CMK (cell line): ENCODE data around the gene ZBTB32.
A peak's percentile ranks its signal among the peaks of the same experiment; 100 is the strongest.

ENCODE experiments used
- DNase-seq: peaks from one replicate; pipeline ENCODE4 v3.0.0-alpha.2; 2010; ENCODE audit warnings: low read depth

Gene ZBTB32

DNA sequence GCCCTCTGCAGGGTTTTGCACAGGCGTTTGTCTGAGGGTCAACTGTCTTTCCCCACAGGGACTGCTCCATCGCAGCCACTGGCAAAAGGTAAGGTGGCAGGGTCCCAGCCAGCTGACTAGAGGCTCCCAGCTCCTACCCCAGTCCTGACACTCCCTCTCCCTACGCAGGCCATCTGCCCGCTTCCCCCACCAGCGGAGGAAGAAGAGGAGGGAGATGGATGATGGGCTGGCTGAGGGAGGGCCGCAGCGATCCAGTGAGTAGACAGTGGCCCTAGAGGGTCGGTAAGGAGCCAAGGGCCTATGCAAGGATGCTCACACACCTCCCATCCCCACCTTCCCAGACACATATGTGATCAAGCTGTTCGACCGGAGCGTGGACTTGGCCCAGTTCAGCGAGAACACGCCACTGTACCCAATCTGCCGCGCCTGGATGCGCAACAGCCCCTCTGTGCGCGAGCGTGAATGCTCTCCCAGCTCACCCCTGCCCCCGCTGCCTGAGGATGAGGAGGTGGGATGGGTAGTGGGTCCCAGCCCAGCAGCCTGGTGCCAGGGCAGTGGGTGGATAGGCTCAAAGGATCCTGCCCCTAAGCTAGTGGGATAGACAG, 48.5 kb downstream of the ZBTB32 start:
- no peak for DNase-seq

DNA sequence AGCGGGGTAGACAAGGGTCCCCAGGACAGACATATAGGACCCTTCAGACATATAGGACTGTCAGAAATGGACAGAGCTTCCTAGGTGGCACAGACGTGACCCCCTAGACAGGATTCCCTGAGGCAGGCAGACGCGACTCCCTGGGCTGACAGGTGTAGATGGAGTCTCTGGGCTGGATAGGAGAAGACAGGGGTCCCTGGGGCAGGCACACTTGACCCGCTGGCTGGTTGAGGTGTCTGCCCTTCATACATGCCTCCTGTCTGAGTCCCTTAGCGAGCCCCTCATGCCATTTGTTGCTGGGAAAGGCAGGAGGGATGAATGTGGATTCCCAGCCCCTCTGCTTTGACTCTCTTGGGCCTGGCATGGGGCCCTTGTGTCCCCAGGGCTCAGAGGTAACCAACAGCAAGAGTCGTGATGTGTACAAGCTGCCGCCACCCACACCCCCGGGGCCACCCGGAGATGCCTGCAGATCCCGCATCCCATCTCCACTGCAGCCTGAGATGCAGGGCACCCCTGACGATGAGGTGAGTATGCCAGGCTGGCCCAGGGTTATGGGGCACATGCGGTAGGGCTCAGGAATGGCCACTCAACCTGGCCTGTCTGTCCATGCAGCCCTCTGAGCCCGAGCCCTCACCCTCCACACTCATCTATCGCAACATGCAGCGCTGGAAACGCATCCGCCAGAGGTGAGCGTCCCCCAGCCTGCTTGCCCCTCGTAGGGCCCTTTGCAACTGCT, 49.4 kb downstream of the ZBTB32 start:
- no peak for DNase-seq

DNA sequence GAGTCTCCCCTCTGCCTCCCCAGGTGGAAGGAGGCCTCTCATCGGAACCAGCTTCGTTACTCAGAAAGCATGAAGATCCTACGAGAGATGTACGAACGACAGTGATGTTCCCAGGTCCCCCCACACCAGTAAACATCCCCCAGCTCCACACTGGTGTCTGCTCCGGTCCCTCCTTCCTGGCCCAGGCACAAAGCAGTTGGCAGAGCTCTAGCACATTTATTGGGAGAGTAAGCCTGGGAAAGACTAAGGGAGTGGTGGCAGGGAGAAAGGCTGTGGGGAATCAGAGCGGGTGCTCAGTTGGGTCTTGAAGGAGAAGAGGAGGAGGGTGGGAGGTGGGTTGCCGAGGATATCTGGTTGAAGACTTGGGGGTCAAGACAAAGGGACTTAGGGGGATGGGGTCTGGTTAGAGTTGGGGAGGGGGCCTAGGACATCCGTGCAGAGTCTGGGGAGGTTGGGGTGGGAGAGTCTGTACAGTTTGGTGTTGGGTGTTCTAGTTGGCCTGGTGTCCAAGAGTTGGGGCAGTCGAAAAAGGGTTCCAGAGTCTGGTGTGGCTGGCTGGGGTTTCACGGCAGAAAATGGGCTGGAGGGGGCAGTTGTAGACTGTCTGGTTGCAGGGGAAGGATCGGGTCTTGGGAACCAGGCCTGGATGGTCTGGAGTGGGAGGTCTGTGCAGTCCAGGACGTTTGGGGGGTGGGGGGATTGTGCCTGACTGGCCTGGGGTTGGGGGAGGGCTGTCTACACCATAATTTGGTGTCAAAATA, 50.2 kb downstream of the ZBTB32 start:
- no peak for DNase-seq

DNA sequence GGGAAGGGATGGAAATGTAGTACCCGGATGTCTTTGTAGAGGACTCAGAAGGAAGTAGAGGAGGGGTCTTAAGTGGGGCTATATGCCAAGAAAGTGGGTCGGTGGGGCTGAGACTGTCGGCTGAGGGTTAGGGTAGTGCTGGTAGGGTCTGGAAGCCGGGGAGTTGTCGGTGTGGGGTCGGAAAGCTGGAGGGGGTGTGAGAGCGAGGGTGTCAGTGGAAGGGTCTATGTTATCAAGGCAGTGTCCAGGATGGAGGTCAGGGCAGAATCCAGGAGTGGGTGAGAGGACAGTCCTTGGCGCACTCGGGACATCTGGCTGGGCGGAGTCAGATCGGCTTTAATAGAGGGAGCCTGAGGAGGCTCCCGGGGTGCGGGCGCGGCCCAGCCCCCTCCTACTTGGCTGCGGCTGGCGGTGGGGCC, 50.8 kb downstream of the ZBTB32 start:
- DNase-seq, result no peak

DNA sequence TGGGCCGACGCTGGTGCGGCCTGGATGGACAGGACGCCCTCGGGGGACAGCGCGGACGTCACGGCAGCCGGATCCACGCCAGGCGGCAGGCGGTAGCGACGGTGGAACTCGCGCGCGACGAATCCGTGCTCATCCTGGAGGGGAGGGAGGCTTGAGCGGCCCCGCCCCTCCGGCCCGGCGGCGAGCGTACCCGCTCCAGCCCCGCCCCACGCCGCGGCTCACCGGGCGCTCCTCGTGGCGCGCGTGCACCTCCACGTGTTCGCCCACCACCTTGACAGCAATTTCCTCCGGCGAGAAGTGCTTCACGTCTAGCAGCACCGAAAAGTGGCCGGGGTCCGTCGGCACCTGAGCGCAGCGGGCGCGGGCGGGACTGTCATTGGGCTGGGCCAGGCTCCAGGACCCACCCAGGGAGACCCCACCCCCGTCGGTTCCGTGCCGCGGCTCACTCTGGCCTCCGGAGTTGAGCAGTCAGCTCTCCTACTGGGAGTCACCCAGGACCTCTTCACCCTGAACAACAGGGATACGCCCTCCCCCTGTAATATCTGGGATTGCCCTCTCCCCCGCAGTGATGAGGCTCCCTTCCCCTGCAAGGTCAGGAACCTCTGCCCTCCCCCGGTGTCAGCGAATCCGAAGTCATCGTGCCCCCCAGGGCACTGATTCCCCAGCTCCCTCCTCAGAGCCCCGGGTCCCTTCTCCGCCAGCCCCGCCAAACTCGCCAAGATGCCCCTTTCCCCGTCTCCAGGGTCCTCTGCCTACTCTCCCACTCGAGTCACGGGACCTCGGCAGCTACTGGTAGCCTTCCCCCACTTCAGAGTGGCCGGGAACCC, 51.4 kb downstream of the ZBTB32 start:
- no peak for DNase-seq

DNA sequence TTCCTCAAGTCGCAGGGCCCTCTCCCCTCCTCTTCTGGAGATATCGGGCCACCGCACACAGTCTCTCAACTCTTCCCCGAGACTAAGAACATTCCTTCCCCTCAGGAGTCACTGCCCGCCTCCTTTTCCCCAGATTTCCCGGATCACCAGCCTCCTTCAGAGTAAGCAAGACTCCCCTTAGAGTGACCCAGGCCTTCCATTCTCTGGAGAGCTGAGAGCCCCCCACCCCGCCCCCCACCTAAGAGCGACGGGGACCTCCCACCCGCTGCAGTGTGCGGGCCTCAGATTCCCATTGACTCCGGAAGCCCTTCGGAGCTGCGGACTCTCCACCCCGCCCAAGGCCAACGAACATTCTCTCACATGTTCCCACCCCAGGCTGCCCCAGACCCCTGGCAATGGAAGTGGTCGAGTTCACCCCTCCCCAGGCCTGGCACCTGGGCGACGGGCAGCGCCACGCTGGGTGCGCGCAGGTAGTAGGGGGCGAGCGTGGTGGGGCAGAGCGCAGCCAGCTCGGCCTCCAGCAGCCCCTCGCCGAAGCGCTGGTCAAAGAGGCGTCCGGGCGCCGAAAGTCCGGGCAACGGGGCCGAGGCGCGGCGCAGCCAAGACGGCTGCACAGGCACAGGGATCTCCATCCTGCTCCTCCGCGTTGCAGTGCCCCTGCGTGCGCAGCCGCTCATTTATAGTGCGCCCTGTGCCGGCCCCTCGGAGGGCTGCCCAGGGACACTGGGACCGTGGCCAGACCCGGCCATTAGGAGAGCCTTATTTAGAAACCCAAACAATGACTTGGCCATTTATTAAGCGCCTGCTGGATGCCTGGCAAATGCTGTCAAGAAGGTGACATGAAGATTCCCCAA, 52.2 kb downstream of the ZBTB32 start, which contains the start of gene HSPB6:
Gene HSPB6 (minus strand): TSS at position 653 of the 854 bp plus-strand sequence. CDS start 21 bp downstream, at position 632.
- no peak for DNase-seq

DNA sequence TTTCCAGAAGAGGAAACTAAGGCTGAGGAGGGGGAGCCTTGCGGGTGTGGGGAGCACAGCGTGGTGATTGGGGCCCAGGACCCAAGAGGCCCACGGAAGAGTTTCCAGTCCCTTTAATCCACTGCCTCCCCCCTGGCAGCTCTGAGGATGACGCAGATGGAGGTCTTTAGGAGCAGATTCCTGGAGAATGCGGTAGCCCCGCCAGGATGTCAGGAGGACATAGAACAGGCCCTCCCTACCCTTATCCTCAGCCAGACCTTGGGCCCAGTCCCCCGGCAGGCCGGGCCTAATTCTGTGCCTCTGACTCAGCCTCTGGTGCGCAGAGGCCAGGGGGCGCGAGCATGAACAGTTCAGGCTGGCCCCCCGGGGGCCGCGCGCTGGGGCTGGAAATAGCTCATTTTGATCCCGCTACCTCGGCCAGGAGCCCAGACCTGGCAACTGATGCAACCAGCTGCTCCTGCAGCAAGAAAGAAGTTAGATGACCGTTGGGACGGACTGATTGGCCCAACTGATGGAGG, 52.9 kb downstream of the ZBTB32 start:
- DNase-seq, result no peak

DNA sequence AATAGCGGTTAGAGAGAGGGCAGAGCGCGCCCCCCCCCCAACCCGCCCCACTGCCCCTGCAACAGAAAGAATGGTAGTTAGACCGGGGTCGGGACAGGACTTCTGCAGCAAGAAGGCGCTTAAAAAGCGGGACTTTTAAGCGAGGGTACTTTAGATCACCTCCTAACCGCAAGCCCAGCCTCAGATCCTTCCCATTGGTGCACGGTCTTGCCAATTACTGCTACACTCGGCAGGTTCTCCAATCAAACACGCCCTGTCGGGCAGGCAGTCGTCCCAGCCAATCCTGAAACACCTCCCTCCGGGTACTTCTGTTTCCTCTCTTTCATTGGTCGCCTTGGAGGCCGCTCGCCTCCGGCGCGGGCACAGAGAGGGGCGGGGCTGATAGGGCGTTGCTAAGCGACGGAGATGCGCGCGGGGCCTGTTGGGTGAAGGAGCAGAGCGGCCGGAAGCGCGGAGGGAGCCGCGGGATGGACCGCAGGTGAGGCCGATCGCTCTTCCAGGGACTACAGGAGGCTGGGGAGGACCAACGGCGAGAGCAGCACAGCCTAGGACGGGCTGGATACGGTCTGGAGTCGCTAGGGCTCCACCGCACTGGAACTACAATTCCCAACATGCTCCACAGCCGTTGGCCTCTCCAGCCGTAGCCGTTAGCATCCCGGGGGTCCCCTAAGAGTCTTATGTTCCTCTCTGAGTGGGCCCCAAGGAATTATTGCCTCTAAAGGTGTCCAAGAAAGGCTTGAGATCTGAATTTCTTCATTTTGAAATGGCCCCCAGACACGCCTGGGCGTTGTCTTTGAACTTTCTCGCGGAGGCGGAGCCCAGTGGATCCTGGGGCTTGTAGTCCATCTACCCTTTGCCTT, 53.6 kb downstream of the ZBTB32 start, which contains the start of gene PROSER3:
Gene PROSER3 (plus strand): TSS at position 428 of the 860 bp plus-strand sequence. CDS start 40 bp downstream, at position 468.
- peak; percentile 98 for DNase-seq

DNA sequence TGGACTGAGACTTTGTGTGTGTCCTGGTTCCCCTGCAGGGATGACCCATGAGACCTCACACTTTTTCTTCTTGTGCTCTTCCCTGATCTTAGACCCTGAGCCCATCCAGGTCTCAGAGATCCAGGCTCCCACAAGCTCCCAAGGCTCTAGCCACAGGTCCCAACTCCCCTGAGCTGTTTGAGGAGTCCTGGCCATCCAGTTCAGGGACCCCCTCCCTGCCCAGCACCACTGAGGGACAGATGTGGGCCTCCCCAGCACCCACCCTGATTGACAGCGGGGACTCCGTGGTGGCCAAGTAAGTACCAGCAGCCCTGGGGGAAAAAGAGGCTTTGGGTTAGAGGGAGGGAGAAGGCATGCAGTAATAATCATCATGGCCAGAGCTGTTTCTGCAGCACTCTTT, 55.3 kb downstream of the ZBTB32 start:
- no peak for DNase-seq

DNA sequence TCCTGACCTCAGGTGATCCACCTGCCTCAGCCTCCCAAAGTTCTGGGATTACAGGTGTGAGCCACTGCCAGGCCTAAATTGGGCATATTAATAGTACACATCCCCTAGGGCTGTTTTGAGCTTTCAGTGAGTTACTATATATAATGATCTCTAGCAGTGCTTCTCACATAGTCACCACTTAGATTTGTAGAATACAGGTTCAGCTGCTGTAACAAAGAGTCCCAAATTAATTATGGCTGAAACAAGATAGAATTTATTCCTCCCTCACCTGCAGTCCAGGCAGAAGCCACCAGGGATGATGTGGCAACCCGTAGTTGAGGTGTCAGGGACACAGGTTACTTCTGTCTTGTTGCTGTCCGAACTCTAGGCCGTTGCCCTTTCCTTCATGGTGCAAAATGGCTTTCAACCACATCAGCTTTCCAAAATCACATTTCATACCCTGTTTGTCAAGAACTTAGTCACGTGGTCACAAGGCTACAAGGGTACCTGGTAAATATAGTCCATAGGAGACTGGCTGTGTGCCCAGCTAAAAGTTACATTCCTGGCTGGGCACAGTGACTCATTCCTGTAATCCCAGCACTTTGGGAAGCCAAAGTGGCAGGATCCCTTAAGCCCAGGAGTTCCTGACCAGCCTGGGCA, 56.5 kb downstream of the ZBTB32 start:
- DNase-seq, result no peak

DNA sequence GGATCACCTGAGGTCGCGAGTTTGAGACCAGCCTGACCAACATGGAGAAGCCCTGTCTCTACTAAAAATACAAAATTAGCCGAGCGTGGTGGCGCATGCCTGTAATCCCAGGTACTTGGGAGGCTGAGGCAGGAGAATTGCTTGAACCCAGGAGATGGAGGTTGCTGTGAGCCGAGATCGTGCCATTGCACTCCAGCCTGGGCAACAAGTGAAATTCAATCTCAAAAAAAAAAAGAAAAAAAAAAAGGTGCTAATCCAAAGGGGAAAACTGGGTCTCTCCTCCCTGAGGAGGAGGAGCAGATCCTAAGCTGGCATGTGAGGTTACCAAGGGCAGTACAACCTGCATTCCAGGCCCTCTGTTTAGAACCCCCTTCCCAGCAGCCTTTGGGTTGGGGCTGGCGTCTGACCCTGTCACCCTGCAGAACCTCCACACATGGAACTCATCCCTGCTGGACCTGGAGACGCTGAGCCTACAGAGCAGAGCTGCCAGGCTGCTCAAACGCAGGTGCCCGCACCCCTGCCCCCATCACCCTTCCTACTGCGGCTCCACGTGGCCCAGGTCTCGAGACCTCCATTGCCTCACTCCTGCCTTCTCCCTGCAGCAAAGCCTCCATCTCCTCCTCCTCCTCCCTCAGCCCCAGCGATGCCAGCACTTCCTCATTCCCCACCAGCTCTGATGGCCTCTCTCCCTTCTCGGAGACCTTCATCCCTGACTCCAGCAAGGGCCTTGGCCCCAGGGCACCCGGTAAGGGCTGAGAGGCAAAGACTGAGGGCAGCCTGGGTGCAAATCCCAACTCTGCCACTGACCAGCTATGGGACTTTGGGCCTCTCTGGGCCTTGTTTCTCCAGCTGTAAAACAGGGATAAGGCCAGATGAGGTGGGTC, 60.3 kb downstream of the ZBTB32 start:
- no peak for DNase-seq
